ENCODE results near the gene IFNG-AS1. TPM values are rescaled to one million over a fixed set of nuclear protein-coding genes. Genes with fewer than 3 reads are reported as not detected.

Gene IFNG-AS1
- total RNA-seq, 2 experiments from 2014 or later: 0.55 to 1.1 TPM

GRCh38 chr12:67993143-67993542 lies 3.9 kb downstream of the IFNG-AS1 start:
- H3K27ac ChIP-seq (ENCODE audit: low read depth in 1 of 2, low read length in 2 of 2): no peak overlapping the region
- ChIA-PET CTCF (no interaction called here), POLR2A (no interaction called here)
- ATAC-seq (ENCODE audit: poor library complexity): no peak
- H3K4me3 ChIP-seq (ENCODE audit: low read length): no peak overlapping the region
- Mint-ChIP-seq H3K27me3 (peaks cover 9% of the 10 kb centered on the region), H3K4me3 (no peak overlapping the region), H3K9me3 (no peaks in the 10 kb centered on the region), H3K27ac (no peak overlapping the region), H3K4me1 (ENCODE audit: low read depth) (peaks cover 41% of the 10 kb centered on the region), H3K36me3 (ENCODE audit: low read depth) (no peaks in the 10 kb centered on the region)
- intact Hi-C loops (cut with DNase I, micrococcal nuclease): no loop called here
- H3K36me3 ChIP-seq (ENCODE audit: insufficient read depth, low read length): peaks cover 3% of the 10 kb centered on the region
- no peak for TF ChIP-seq CTCF (IDR thresholded peaks at IDR 0.05)
- H3K27me3 ChIP-seq (ENCODE audit: control insufficient read depth in 1 of 2, insufficient read depth in 2 of 2, low read length in 2 of 2): no peaks in the 10 kb centered on the region
- no peak for DNase-seq
- H3K9me3 ChIP-seq (ENCODE audit: control insufficient read depth in 1 of 2, insufficient read depth in 1 of 2, low read length in 2 of 2): no peaks in the 10 kb centered on the region
- H3K4me1 ChIP-seq (ENCODE audit: insufficient read depth, low read length): peaks cover 23% of the 10 kb centered on the region

- peaks cover 37% of the 10 kb centered on the region for H3K4me1 Mint-ChIP-seq (ENCODE audit: low read depth)
- Histone ChIP-seq H3K4me1 (ENCODE audit: insufficient read depth, low read length) (peaks cover 16% of the 10 kb centered on the region), H3K9me3 (ENCODE audit: control insufficient read depth in 1 of 2, insufficient read depth in 1 of 2, low read length in 2 of 2) (no peaks in the 10 kb centered on the region), H3K36me3 (ENCODE audit: insufficient read depth, low read length) (peaks cover 3% of the 10 kb centered on the region), H3K27me3 (ENCODE audit: control insufficient read depth in 1 of 2, insufficient read depth in 2 of 2, low read length in 2 of 2) (no peaks in the 10 kb centered on the region), H3K27ac (ENCODE audit: low read depth in 1 of 2, low read length in 2 of 2) (no peak overlapping the region), H3K4me3 (ENCODE audit: low read length) (no peak overlapping the region)
- H3K27ac Mint-ChIP-seq: no peak overlapping the region
- no peak overlapping the region for H3K4me3 Mint-ChIP-seq
- H3K36me3 Mint-ChIP-seq (ENCODE audit: low read depth): no peaks in the 10 kb centered on the region
- DNase-seq (no peak), ATAC-seq (ENCODE audit: poor library complexity) (no peak)
- no peaks in the 10 kb centered on the region for H3K9me3 Mint-ChIP-seq
- ChIA-PET CTCF (no interaction called here), POLR2A (no interaction called here)
- intact Hi-C loops (cut with DNase I, micrococcal nuclease): no loop called here
- TF ChIP-seq CTCF (IDR thresholded peaks at IDR 0.05): no peak
- peaks cover 9% of the 10 kb centered on the region for H3K27me3 Mint-ChIP-seq
Observed at GRCh38 chr12:67994046-67994445, 4.8 kb downstream of the IFNG-AS1 start.

- Histone ChIP-seq H3K36me3 (ENCODE audit: insufficient read depth, low read length) (peaks cover 3% of the 10 kb centered on the region), H3K4me3 (ENCODE audit: low read length) (no peak overlapping the region), H3K27ac (ENCODE audit: low read depth in 1 of 2, low read length in 2 of 2) (no peak overlapping the region), H3K4me1 (ENCODE audit: insufficient read depth, low read length) (peaks cover 2% of the 10 kb centered on the region), H3K27me3 (ENCODE audit: control insufficient read depth in 1 of 2, insufficient read depth in 2 of 2, low read length in 2 of 2) (no peaks in the 10 kb centered on the region), H3K9me3 (ENCODE audit: control insufficient read depth in 1 of 2, insufficient read depth in 1 of 2, low read length in 2 of 2) (no peaks in the 10 kb centered on the region)
- ChIA-PET CTCF (interaction anchor here (0.7 kb wide), 1 partner anchor 15 kb away, joined by 3 read pairs; no protein-coding TSS in a partner anchor), POLR2A (no interaction called here)
- Mint-ChIP-seq H3K4me3 (no peak overlapping the region), H3K27ac (no peak overlapping the region), H3K36me3 (ENCODE audit: low read depth) (no peaks in the 10 kb centered on the region), H3K4me1 (ENCODE audit: low read depth) (peaks cover 17% of the 10 kb centered on the region), H3K27me3 (peaks cover 9% of the 10 kb centered on the region), H3K9me3 (no peaks in the 10 kb centered on the region)
- no peak for TF ChIP-seq CTCF (IDR thresholded peaks at IDR 0.05)
- DNase-seq (no peak), ATAC-seq (ENCODE audit: poor library complexity) (no peak)
- intact Hi-C loops (cut with DNase I, micrococcal nuclease): no loop called here
Observed at GRCh38 chr12:67996347-67996746, 7.1 kb downstream of the IFNG-AS1 start.
